Right lobe of liver (tissue), 6 donors: ENCODE results near the gene CEP63. TPM values are rescaled to one million over a fixed set of nuclear protein-coding genes. Genes with fewer than 3 reads are reported as not detected.
A peak's percentile ranks its signal among the peaks of the same experiment; 100 is the strongest.

ENCODE experiments used
- ATAC-seq, 4 donors: fragments of 200-7000 bp; cut with Tn5 transposase; one replicate each; pipeline ENCODE4 v1.9.1; 2020; ENCODE audit warnings: mild to moderate bottlenecking in 4 of 4, moderate library complexity in 4 of 4
- DNase-seq, 3 donors: peaks; one replicate each; pipeline ENCODE4 v3.0.0-alpha.2; 2020
- H3K27ac ChIP-seq, 3 donors: fragments of 200-600 bp; one replicate each; pipeline ENCODE4 v1.8.0; 2022
- H3K27me3 ChIP-seq, 2 donors: fragments of 200-600 bp; one replicate each; pipeline ENCODE4 v1.8.0; 2022
- H3K36me3 ChIP-seq, 4 donors: fragments of 200-600 bp; sonication (generic) in 1 of 4; one replicate each; pipeline versions ENCODE4 v1.5.1 to v1.8.0; 2017 to 2022; ENCODE audit warnings: control low read depth in 1 of 4
- H3K4me1 ChIP-seq, 4 donors: fragments of 200-600 bp; sonication (generic) in 1 of 4; one replicate each; pipeline versions ENCODE4 v1.5.1 to v1.8.0; 2017 to 2022; ENCODE audit warnings: control low read depth in 1 of 4
- H3K4me3 ChIP-seq, 3 donors: fragments of 200-600 bp; one replicate each; pipeline ENCODE4 v1.8.0; 2022
- H3K9me3 ChIP-seq, 4 donors: fragments of 200-600 bp; sonication (generic) in 1 of 4; one replicate each; pipeline versions ENCODE4 v1.5.1 to v1.8.0; 2017 to 2022; ENCODE audit warnings: control low read depth in 1 of 4
- POLR2A ChIP-seq: fragments of 450-650 bp; IDR thresholded peaks from one replicate; pipeline ENCODE4 v1.6.1; 2017; ENCODE audit warnings: antibody characterized with exemption, mild to moderate bottlenecking
- WGBS: methylation state at CpG from one replicate; pipeline ENCODE4 v1.1.6; 2018; ENCODE audit warnings: low coverage, low lambda C conversion rate; ENCODE audit not compliant: insufficient coverage; ENCODE audit errors: missing lambda C conversion rate; 5-methylcytosine and 5-hydroxymethylcytosine counted together
- intact Hi-C, 2 donors: fragments of 100-400 bp; cut with DNase I; formaldehyde crosslinking; loops; one replicate each; pipeline versions ENCODE4 v1.11.2 to v1.14.1; 2022
- total RNA-seq, 6 experiments: library from RNA; depleted of rRNA in 2 of 6; stranded (reverse); fragments of >200 nt in 2 of 6; fragmentation: NEBNext Ultra II Directional in 3 of 6; extraction: Animal tissue kit (Norgen Biotek cat#: 25700) in 3 of 6; gene quantifications; one replicate each; pipeline versions ENCODE4 v1.1.0 to v1.2.4, GENCODE V29; 2016 to 2023
- TF ChIP-seq, protein P1 (sequence below), 4 donors: fragments of 200-600 bp in 3 of 4; fragments of 450-650 bp in 1 of 4; IDR thresholded peaks; one replicate each; pipeline versions ENCODE4 v1.5.1 to v1.8.0; 2016 to 2022; ENCODE audit warnings: antibody characterized with exemption in 4 of 4, mild to moderate bottlenecking in 2 of 4
- donor health status: DM: no; HTN: yes; CAD: no.
- donor health status: DM: no; HTN: no; CAD: no.
- donor health status: DM: no; HTN: no; CAD: no.
- donor health status: DM: no; HTN: yes; CAD: no.
- donor health status: DM: no; HTN: yes; CAD: no.

The CEP63 gene
- total RNA-seq, 6 experiments from 2014 or later = 8.7 to 14.4 (median 9.1) TPM

GRCh38 chr3:134464064-134464688, 21.7 kb upstream of the CEP63 start:
- Histone ChIP-seq H3K36me3 (no peaks in the 10 kb centered on the region), H3K27me3 (no peaks in the 10 kb centered on the region), H3K4me3 (no peak overlapping the region), H3K27ac (no peak overlapping the region), H3K9me3 (no peaks in the 10 kb centered on the region), H3K4me1 (peaks cover 0 to 4% (median 0%) of the 10 kb centered on the region in 4 donors)
- DNase-seq (no peak), ATAC-seq (peak in 2 of 4 donors; percentile 22 to 47)
- 51% methylated on average over 12 of the region's 13 CpGs for WGBS
- intact Hi-C loops = no loop called here
- TF ChIP-seq POLR2A = no peak
- TF ChIP-seq, protein P1, sequence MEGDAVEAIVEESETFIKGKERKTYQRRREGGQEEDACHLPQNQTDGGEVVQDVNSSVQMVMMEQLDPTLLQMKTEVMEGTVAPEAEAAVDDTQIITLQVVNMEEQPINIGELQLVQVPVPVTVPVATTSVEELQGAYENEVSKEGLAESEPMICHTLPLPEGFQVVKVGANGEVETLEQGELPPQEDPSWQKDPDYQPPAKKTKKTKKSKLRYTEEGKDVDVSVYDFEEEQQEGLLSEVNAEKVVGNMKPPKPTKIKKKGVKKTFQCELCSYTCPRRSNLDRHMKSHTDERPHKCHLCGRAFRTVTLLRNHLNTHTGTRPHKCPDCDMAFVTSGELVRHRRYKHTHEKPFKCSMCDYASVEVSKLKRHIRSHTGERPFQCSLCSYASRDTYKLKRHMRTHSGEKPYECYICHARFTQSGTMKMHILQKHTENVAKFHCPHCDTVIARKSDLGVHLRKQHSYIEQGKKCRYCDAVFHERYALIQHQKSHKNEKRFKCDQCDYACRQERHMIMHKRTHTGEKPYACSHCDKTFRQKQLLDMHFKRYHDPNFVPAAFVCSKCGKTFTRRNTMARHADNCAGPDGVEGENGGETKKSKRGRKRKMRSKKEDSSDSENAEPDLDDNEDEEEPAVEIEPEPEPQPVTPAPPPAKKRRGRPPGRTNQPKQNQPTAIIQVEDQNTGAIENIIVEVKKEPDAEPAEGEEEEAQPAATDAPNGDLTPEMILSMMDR (IDR thresholded peaks at IDR 0.05) = no peak

DNA sequence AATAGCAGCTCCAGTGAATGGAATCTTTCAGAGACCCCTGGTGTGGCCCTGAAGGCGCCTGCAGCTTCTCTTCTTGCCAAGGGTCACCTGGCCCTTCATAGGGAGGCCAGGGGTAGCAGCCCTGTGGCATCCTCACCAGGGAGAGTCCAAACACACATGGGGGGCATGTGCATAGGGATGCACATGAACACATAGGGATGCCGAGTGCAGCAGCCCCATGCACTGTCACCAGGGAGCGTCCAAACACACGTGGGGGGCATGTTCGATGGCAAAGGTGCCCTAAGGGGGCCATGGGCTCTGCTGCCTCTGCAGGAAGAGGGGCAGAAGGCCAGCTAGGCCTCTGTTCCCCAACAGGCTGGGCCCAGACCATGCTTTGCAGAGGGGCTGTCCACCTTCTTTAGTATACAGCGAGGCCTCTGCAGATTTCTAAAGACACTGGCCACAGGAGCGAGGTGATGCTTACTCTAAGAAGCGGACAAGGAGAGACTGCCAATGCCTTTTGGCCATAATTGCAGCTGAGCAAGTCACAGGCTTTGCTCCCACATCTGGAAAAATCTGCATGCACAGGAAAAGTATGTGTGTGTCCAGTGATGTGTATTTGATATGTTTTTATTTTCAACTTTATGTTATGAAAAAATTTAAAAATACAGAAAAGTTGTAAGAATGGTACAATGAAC, 21.0 kb upstream of the CEP63 start:
- WGBS = 67% methylated on average over 2 of the region's 8 CpGs
- H3K36me3 ChIP-seq = no peaks in the 10 kb centered on the region
- no peak overlapping the region for H3K4me3 ChIP-seq
- no peaks in the 10 kb centered on the region for H3K9me3 ChIP-seq
- ATAC-seq = peak in 1 of 4 donors; percentile 13
- peak overlapping the region in 1 of 3 donors; percentile 22 for H3K27ac ChIP-seq
- TF ChIP-seq, protein P1 (IDR thresholded peaks at IDR 0.05) = no peak
- no peak for TF ChIP-seq POLR2A
- no peak for DNase-seq
- no peaks in the 10 kb centered on the region for H3K27me3 ChIP-seq
- intact Hi-C loops = no loop called here
- H3K4me1 ChIP-seq = peaks cover 0 to 4% (median 0%) of the 10 kb centered on the region in 4 donors

- Histone ChIP-seq H3K9me3 (no peaks in the 10 kb centered on the region), H3K27me3 (no peaks in the 10 kb centered on the region), H3K27ac (no peak overlapping the region), H3K36me3 (no peaks in the 10 kb centered on the region), H3K4me1 (peaks cover 0 to 4% (median 0%) of the 10 kb centered on the region in 4 donors), H3K4me3 (no peak overlapping the region)
- ATAC-seq = no peak
- no peak for DNase-seq
- WGBS = 75% methylated on average over 1 of the region's 1 CpG
- TF ChIP-seq POLR2A = no peak
- TF ChIP-seq, protein P1 (IDR thresholded peaks at IDR 0.05) = no peak
- intact Hi-C loops = no loop called here
Measured at GRCh38 chr3:134466331-134466730, 19.5 kb upstream of the CEP63 start.

DNA sequence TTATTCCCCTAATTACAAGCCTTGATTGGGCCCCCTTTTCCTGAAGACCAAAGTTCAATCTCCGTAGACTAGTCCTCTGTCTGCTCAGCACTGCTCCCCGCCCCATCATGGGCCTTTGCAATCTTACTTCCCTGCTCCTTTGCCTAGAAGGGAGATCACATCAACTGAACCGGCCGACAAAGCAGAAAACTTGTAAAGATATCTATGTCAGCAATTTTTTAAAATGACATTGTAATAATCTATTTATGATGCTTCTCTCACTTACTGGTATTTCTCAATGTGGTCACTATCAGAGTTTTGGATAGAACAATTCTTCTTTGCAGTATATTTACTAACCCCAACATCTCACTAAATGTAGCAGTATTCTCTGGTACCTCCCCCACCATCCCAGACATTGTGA, 17.3 kb upstream of the CEP63 start:
- DNase-seq = no peak
- Histone ChIP-seq H3K36me3 (no peaks in the 10 kb centered on the region), H3K27ac (no peak overlapping the region), H3K27me3 (no peaks in the 10 kb centered on the region), H3K9me3 (no peaks in the 10 kb centered on the region), H3K4me1 (peaks cover 0 to 4% (median 0%) of the 10 kb centered on the region in 4 donors), H3K4me3 (no peak overlapping the region)
- intact Hi-C loops = no loop called here
- 63% methylated on average over 4 of the region's 4 CpGs for WGBS
- ATAC-seq = no peak
- TF ChIP-seq POLR2A = no peak
- TF ChIP-seq, protein P1 (IDR thresholded peaks at IDR 0.05) = no peak
